H1 (cell line): ENCODE data around the gene DCN. TPM values are rescaled to one million over a fixed set of nuclear protein-coding genes. Genes with fewer than 3 reads are reported as not detected.

Experiments used
- CTCF ChIA-PET: fragments of 300-600 bp; sonication (Branson Sonifier 250); formaldehyde crosslinking; loops from one replicate; lab custom pipeline; 2021; ENCODE audit not compliant: partially characterized antibody; lab: Charles Lee
- POLR2A ChIA-PET: fragments of 300-600 bp; sonication (Branson Sonifier 250); formaldehyde crosslinking; loops from one replicate; lab custom pipeline; 2021; ENCODE audit warnings: inconsistent platforms; ENCODE audit not compliant: partially characterized antibody; lab: Charles Lee
- DNase-seq, 2 experiments: peaks; one replicate each; pipeline versions ENCODE4 v3.0.0 to v3.0.0-alpha.2; 2010 to 2022; ENCODE audit warnings: low spot score in 2 of 2, low read depth in 1 of 2, mixed read lengths in 1 of 2
- FAIRE-seq: peaks from 2 replicates; lab custom pipeline; 2011; peaks lifted over from hg19 to GRCh38; lab: Jason Lieb, UNC
- H2AFZ ChIP-seq: 2 replicates; pipeline ENCODE4 v1.8.1; 2012; ENCODE audit warnings: low read length, inconsistent platforms
- H2AK5ac ChIP-seq: 2 replicates; pipeline ENCODE4 v1.6.1; 2013; ENCODE audit warnings: low read depth, low read length
- H2BK120ac ChIP-seq: replicated peaks from 2 replicates; pipeline ENCODE3; 2013; ENCODE audit warnings: low read depth, low read length, inconsistent platforms
- H2BK12ac ChIP-seq: 2 replicates; pipeline ENCODE4 v1.6.1; 2013; ENCODE audit warnings: low read depth, low read length
- H2BK15ac ChIP-seq: 2 replicates; pipeline ENCODE4 v1.6.1; 2013; ENCODE audit warnings: low read length
- H2BK20ac ChIP-seq: 2 replicates; pipeline ENCODE4 v1.6.1; 2013; ENCODE audit warnings: low read length
- H2BK5ac ChIP-seq: 2 replicates; pipeline ENCODE4 v1.6.1; 2013; ENCODE audit warnings: low read depth, low read length
- H3K14ac ChIP-seq: 2 replicates; pipeline ENCODE4 v1.6.1; 2013; ENCODE audit warnings: inconsistent platforms; ENCODE audit not compliant: insufficient read length
- H3K18ac ChIP-seq: 2 replicates; pipeline ENCODE4 v1.6.1; 2013; ENCODE audit warnings: low read length; ENCODE audit errors: extremely low read depth
- H3K23ac ChIP-seq: 2 replicates; pipeline ENCODE4 v1.6.1; 2013; ENCODE audit warnings: inconsistent platforms; ENCODE audit not compliant: insufficient read length
- H3K23me2 ChIP-seq: 2 replicates; pipeline ENCODE4 v1.6.1; 2013; ENCODE audit warnings: low read depth, low read length
- H3K27ac ChIP-seq: 2 replicates; pipeline ENCODE4 v1.6.1; 2011; ENCODE audit warnings: low read depth, low read length, inconsistent platforms
- H3K27me3 ChIP-seq, 4 experiments: replicated peaks in 1 of 4; 1 replicate in 1 of 4; 2 replicates in 3 of 4; pipeline versions ENCODE4 v1.6.1 to v1.8.1; 2011 to 2013; ENCODE audit warnings: low read length in 3 of 4, mild to moderate bottlenecking in 3 of 4, inconsistent platforms in 2 of 4, mixed read lengths in 2 of 4, moderate library complexity in 1 of 4; ENCODE audit not compliant: control insufficient read depth in 3 of 4, insufficient read depth in 3 of 4; ENCODE audit errors: extremely low read depth in 1 of 4
- H3K36me3 ChIP-seq, 4 experiments: 2 replicates each; pipeline versions ENCODE4 v1.6.1 to v1.8.1; 2011 to 2013; ENCODE audit warnings: mild to moderate bottlenecking in 4 of 4, low read length in 3 of 4, moderate library complexity in 2 of 4, control low read depth in 1 of 4, inconsistent platforms in 1 of 4; ENCODE audit not compliant: insufficient read depth in 4 of 4, control insufficient read depth in 2 of 4
- H3K4ac ChIP-seq: replicated peaks from 2 replicates; pipeline ENCODE3; 2013; ENCODE audit warnings: low read length, low read depth, mixed read lengths, inconsistent platforms; ENCODE audit not compliant: insufficient read length
- H3K4me1 ChIP-seq, 4 experiments: replicated peaks in 1 of 4; 1 replicate in 1 of 4; 2 replicates in 3 of 4; pipeline versions ENCODE4 v1.6.1 to v1.8.1; 2011 to 2013; ENCODE audit warnings: low read length in 3 of 4, inconsistent platforms in 2 of 4, mixed read lengths in 1 of 4; ENCODE audit not compliant: insufficient read depth in 4 of 4, control insufficient read depth in 3 of 4
- H3K4me2 ChIP-seq, 2 experiments: 2 replicates each; pipeline versions ENCODE4 v1.6.1 to v1.8.1; 2011 to 2013; ENCODE audit warnings: low read depth in 2 of 2, low read length in 2 of 2, control low read depth in 1 of 2, inconsistent platforms in 1 of 2, mild to moderate bottlenecking in 1 of 2; ENCODE audit not compliant: insufficient read depth in 1 of 2
- H3K4me3 ChIP-seq, 4 experiments: fragments of 200-600, 300-600 bp in 1 of 4; sonication (generic), shearing (Covaris generic), sonication (Bioruptor Twin) in 1 of 4; 2 replicates each; pipeline versions ENCODE4 v1.5.1 to v1.8.1; 2011 to 2016; ENCODE audit warnings: low read length in 4 of 4, low read depth in 3 of 4, control low read depth in 2 of 4, inconsistent platforms in 2 of 4, mild to moderate bottlenecking in 2 of 4, mixed read lengths in 1 of 4, moderate library complexity in 1 of 4; ENCODE audit not compliant: insufficient read depth in 2 of 4; ENCODE audit errors: extremely low read depth in 1 of 4
- H3K56ac ChIP-seq: replicated peaks from 2 replicates; pipeline ENCODE3; 2013; ENCODE audit warnings: low read depth, mild to moderate bottlenecking, mixed read lengths, low read length, inconsistent platforms; ENCODE audit not compliant: insufficient read length
- H3K79me1 ChIP-seq: 2 replicates; pipeline ENCODE4 v1.6.1; 2013; ENCODE audit warnings: low read depth, low read length, control low read depth
- H3K79me2 ChIP-seq, 2 experiments: 2 replicates each; pipeline versions ENCODE4 v1.6.1 to v1.8.1; 2012 to 2013; ENCODE audit warnings: low read length in 2 of 2, mild to moderate bottlenecking in 2 of 2, inconsistent platforms in 1 of 2; ENCODE audit not compliant: insufficient read depth in 2 of 2, control insufficient read depth in 1 of 2
- H3K9ac ChIP-seq, 4 experiments: replicated peaks in 1 of 4; 1 replicate in 1 of 4; 2 replicates in 3 of 4; pipeline versions ENCODE4 v1.6.1 to v1.8.1; 2011 to 2013; ENCODE audit warnings: low read depth in 3 of 4, low read length in 3 of 4, control low read depth in 2 of 4, mild to moderate bottlenecking in 2 of 4, moderate library complexity in 2 of 4, inconsistent platforms in 1 of 4; ENCODE audit errors: extremely low read depth in 1 of 4
- H3K9me3 ChIP-seq, 2 experiments: 2 replicates each; pipeline versions ENCODE4 v1.6.1 to v1.8.1; 2012 to 2013; ENCODE audit warnings: mild to moderate bottlenecking in 2 of 2, moderate library complexity in 2 of 2, control low read depth in 1 of 2, inconsistent platforms in 1 of 2, low read depth in 1 of 2, low read length in 1 of 2, mixed read lengths in 1 of 2; ENCODE audit not compliant: insufficient read depth in 2 of 2
- H4K20me1 ChIP-seq, 2 experiments: replicated peaks in 1 of 2; 2 replicates each; pipeline versions ENCODE3 to v1.8.1; 2011 to 2013; ENCODE audit warnings: inconsistent platforms in 2 of 2, low read length in 2 of 2, mild to moderate bottlenecking in 1 of 2; ENCODE audit not compliant: insufficient read depth in 2 of 2, control insufficient read depth in 1 of 2
- H4K5ac ChIP-seq: 2 replicates; pipeline ENCODE4 v1.6.1; 2013; ENCODE audit warnings: low read length, low read depth, mixed read lengths, inconsistent platforms; ENCODE audit not compliant: insufficient read length
- H4K8ac ChIP-seq: 2 replicates; pipeline ENCODE4 v1.8.0; 2013; ENCODE audit warnings: mild to moderate bottlenecking, moderate library complexity, low read length, inconsistent platforms; ENCODE audit not compliant: insufficient read depth; ENCODE audit errors: extremely low read depth
- H4K91ac ChIP-seq: replicated peaks from 2 replicates; pipeline ENCODE3; 2013; ENCODE audit warnings: low read length, mixed read lengths, inconsistent platforms; ENCODE audit not compliant: insufficient read length
- CBX5 ChIP-seq: fragments of 300-800, 300-1000 bp; sonication (generic); IDR thresholded peaks from 2 replicates; pipeline ENCODE4 v1.7.1; 2016; ENCODE audit warnings: antibody characterized with exemption, low read length, low read depth
- CTCF ChIP-seq, 3 experiments: IDR thresholded peaks; 1 replicate in 2 of 3; 2 replicates in 1 of 3; pipeline versions ENCODE4 v1.5.1 to v1.6.1; 2011; ENCODE audit warnings: low read length in 3 of 3, mild to moderate bottlenecking in 3 of 3, inconsistent platforms in 2 of 3, low read depth in 1 of 3, moderate library complexity in 1 of 3; ENCODE audit not compliant: insufficient read depth in 1 of 3; ENCODE audit errors: control extremely low read depth in 1 of 3
- GABPA ChIP-seq: IDR thresholded peaks from 2 replicates; pipeline ENCODE4 v1.6.1; 2011; ENCODE audit warnings: mild to moderate bottlenecking, low read length, moderate library complexity, borderline replicate concordance; ENCODE audit not compliant: insufficient read depth
- KDM1A ChIP-seq: fragments of 200-600, 300-600 bp; sonication (generic); IDR thresholded peaks from 2 replicates; pipeline ENCODE4 v1.7.1; 2016; ENCODE audit warnings: mild to moderate bottlenecking, low read length, borderline replicate concordance
- MAX ChIP-seq: IDR thresholded peaks from 2 replicates; pipeline ENCODE4 v1.6.1; 2012; ENCODE audit warnings: inconsistent platforms
- POLR2A ChIP-seq, 2 experiments: IDR thresholded peaks; 1 replicate in 1 of 2; 2 replicates in 1 of 2; pipeline ENCODE4 v1.6.1; 2011; ENCODE audit warnings: low read depth in 2 of 2, low read length in 2 of 2, mild to moderate bottlenecking in 2 of 2; ENCODE audit errors: control extremely low read depth in 1 of 2
- POLR2AphosphoS5 ChIP-seq: IDR thresholded peaks from 2 replicates; pipeline ENCODE4 v1.6.1; 2011; ENCODE audit warnings: low read depth, low read length
- POU5F1 ChIP-seq: IDR thresholded peaks from 2 replicates; pipeline ENCODE4 v1.6.1; 2011; ENCODE audit warnings: low read depth, mild to moderate bottlenecking, low read length, moderate library complexity
- SIX5 ChIP-seq: IDR thresholded peaks from 2 replicates; pipeline ENCODE4 v1.6.1; 2011; ENCODE audit warnings: mild to moderate bottlenecking, low read depth, low read length
- USF2 ChIP-seq: IDR thresholded peaks from 2 replicates; pipeline ENCODE4 v1.6.1; 2011; ENCODE audit warnings: low read length, improper control_type of control experiment
- WGBS, 2 experiments: shearing (Covaris generic) in 1 of 2; methylation state at CpG; one replicate each; pipeline versions ENCODE4 v1.1.6 to v1.1.7; 2013 to 2015; ENCODE audit warnings: low lambda C conversion rate in 2 of 2, mixed read lengths in 2 of 2, inconsistent platforms in 1 of 2, low coverage in 1 of 2, missing lambda C conversion rate in 1 of 2; ENCODE audit not compliant: insufficient replicate concordance in 2 of 2, insufficient coverage in 1 of 2, insufficient read length in 1 of 2; ENCODE audit errors: extremely low coverage in 1 of 2, missing lambda C conversion rate in 1 of 2; 5-methylcytosine and 5-hydroxymethylcytosine counted together
- polyA plus RNA-seq, 7 experiments: library from polyadenylated mRNA; depleted of rRNA in 3 of 7; stranded (reverse) in 5 of 7; unstranded in 2 of 7; fragments of >200 nt in 5 of 7; fragments of 200-250 nt in 2 of 7; gene quantifications; 1 replicate in 5 of 7; 2 replicates in 1 of 7; 4 replicates in 1 of 7; pipeline versions ENCODE4 v1.2.1 to v1.2.3, GENCODE V29; 2011 to 2013; ENCODE audit warnings: missing spikeins in 2 of 7, mixed read lengths in 2 of 7
- total RNA-seq: library from RNA; stranded (reverse); fragmentation: NEBNext Ultra II Directional; extraction: Animal tissue kit (Norgen Biotek cat#: 25700); gene quantifications from 2 replicates; pipeline ENCODE4 v1.2.1, GENCODE V29; 2021

Gene DCN
- total and polyA plus RNA-seq, 2 of the 8 experiments (the other 6 are each of a cell fraction or from before 2014, with no cell fraction given): not detected

- FAIRE-seq: no peak
- Histone ChIP-seq H3K79me2 (no peaks in the 10 kb centered on the region), H4K91ac (no peak overlapping the region), H3K36me3 (no peaks in the 10 kb centered on the region), H3K18ac (no peak overlapping the region), H3K23me2 (no peaks in the 10 kb centered on the region), H2BK5ac (no peak overlapping the region), H2BK15ac (no peak overlapping the region), H2BK20ac (no peak overlapping the region), H4K20me1 (no peaks in the 10 kb centered on the region), H3K9ac (no peak overlapping the region), H2AK5ac (no peak overlapping the region), H3K56ac (no peak overlapping the region), H3K79me1 (no peaks in the 10 kb centered on the region), H3K4ac (no peak overlapping the region), H3K23ac (no peak overlapping the region), H3K27ac (no peak overlapping the region), H3K14ac (no peak overlapping the region), H2AFZ (no peak overlapping the region), H2BK12ac (no peak overlapping the region), H3K4me2 (no peak overlapping the region), H3K4me1 (no peaks in the 10 kb centered on the region), H3K27me3 (peaks cover 0 to 1% (median 0%) of the 10 kb centered on the region in 4 experiments; a peak in 1 of 7 replicates), H3K4me3 (no peak overlapping the region), H2BK120ac (no peak overlapping the region), H3K9me3 (no peaks in the 10 kb centered on the region), H4K5ac (no peak overlapping the region), H4K8ac (no peak overlapping the region)
- TF ChIP-seq MAX: no peak
- no peak for TF ChIP-seq GABPA
- no peak for TF ChIP-seq POLR2A (IDR thresholded peaks at IDR 0.05; ENCODE audit: control extremely low read depth in 1 of 2, low read depth in 2 of 2, low read length in 2 of 2)
- no peak for TF ChIP-seq POLR2AphosphoS5
- no peak for TF ChIP-seq SIX5
- TF ChIP-seq KDM1A: no peak
- no peak for TF ChIP-seq CBX5
- TF ChIP-seq POU5F1: no peak
- no peak for TF ChIP-seq CTCF (IDR thresholded peaks at IDR 0.05; ENCODE audit: control extremely low read depth in 1 of 3, insufficient read depth in 1 of 3, low read depth in 1 of 3, low read length in 3 of 3)
- TF ChIP-seq USF2: no peak
- no peak for DNase-seq
- POLR2A ChIA-PET: no interaction called here
- CTCF ChIA-PET: no interaction called here
- WGBS, 2 experiments: 90% methylated on average over 1 of the region's 1 CpG; no CpG with 5 or more reads in 1 of the 2 experiments
These were observed 37.3 kb upstream of the DCN start for GRCh38 chr12:91219919-91220318.
